HG02840 (cell line): ENCODE measurements around the gene GLDC.

ENCODE experiments used
- ATAC-seq: cut with Tn5 transposase; IDR thresholded peaks from one replicate; pipeline ENCODE4 v1.9.1; 2021; ENCODE audit warnings: mild to moderate bottlenecking, moderate library complexity, moderate number of reproducible peaks; ENCODE audit not compliant: unreplicated experiment, low FRiP score

Gene GLDC

DNA sequence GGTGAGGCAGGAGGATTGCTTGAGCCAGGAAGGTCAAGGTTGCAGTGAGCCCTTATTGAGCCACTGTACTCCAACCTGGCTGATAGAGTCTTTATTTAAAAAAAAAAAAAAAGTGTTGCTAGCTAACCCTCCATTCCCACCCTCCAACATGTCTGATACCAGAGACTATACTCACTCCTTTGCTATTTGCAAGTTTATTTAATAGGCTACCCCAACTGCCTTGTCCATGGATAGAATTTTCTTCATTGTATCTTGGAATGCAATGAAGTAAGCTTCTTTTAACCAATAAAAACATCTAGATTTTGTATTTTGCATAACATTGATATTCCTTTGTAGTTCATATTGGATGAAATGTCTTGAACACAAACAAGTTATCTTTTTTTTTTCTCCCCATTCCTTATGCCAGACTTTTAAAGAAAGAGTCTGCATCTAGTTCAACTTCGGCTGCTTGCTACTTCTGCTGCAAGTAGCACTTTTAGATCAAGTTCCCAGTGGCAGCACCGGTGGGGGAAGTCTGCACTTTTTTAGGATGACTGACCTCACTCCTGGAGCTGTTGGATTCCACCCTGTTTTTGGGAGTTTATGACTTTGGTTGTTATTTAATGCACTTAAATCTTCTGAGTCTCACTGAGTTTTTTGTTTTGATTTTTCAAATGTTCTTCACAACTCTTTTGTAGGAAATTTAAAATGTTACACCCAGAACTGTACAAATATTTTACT is 120.0 kb downstream of the GLDC start:
- no peak for ATAC-seq

DNA sequence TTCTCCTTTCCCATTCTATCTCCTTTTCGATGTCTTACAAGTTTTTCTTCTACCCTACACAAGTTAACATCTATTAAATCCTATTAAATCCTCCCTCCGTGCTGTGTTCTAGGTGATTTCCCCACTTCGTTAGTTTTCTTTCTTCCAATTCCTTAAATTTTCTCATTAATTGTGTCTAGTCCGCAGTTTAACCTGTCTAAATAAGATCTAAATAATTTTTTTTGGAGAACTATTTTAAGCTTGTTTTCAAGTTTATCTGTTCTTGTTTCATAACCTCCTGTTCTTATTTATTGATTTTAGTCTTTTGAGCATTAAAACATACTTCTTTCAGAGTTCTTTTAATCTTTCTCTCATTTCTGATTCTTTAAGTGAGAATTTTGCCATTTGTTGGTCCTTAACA is 123.3 kb downstream of the GLDC start:
- ATAC-seq: no peak

DNA sequence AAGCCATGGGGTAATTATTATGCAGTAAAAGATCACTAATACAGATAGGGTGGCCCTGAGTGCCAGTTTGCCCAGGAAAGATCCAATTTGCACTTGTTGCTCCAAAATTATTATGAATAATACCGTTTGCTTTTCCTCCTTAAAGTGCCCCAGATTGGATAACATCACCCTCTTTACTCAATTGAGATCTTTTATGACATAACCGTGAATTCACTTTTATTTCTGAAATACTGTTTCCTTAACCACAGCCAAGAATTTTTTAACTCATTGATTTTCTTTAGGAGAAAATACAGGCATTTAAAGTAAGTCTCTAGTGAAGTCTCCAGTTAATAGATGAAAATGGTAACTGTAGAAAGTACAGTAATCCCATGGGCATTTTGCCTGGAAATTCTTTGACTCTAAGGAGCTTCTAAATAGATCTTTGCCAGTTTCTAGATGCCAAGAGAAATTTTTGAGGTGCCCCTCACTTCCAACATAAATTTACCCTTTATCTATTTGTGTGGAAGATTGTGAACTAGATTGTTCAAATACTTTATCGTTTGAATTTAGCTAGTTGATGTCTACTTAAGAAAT is 133.4 kb downstream of the GLDC start:
- ATAC-seq: no peak

DNA sequence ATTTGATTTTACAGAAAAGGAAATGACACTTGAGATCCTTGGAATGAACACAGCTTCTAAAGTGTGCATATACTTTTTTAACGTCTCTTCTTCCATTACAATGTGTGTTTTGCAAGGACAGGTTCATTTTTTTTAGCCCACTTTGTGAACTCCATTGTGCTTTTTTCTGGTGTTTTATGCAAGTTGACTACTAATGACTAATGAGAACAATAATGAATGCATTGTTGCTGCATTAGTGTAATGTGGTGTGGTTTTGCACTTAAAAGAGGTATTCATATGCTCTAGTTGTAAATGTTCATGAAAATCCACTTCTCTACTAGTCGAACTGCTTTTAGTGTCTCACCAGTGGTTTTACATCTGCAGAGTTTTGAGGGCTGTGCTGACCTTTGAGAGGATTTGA is 139.0 kb downstream of the GLDC start:
- ATAC-seq: no peak

DNA sequence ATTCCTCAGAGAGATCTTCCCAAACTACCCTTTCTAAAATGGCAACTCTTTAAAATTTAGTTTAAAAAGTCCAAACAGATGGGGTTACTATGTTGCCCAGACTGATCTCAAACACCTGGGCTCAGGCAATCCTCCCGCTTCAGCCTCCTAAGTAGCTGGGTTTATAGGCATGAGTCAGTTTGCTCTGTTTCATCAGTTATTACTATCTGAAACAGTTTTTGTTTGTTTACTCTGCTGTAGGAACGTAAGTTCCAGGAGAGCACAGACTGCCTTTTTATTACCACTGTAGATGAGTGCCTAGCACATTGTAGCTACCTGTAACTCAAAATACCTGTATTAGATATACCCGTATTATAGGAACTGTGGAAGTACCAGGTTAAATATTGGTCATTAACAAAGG is 143.1 kb downstream of the GLDC start:
- ATAC-seq: no peak

DNA sequence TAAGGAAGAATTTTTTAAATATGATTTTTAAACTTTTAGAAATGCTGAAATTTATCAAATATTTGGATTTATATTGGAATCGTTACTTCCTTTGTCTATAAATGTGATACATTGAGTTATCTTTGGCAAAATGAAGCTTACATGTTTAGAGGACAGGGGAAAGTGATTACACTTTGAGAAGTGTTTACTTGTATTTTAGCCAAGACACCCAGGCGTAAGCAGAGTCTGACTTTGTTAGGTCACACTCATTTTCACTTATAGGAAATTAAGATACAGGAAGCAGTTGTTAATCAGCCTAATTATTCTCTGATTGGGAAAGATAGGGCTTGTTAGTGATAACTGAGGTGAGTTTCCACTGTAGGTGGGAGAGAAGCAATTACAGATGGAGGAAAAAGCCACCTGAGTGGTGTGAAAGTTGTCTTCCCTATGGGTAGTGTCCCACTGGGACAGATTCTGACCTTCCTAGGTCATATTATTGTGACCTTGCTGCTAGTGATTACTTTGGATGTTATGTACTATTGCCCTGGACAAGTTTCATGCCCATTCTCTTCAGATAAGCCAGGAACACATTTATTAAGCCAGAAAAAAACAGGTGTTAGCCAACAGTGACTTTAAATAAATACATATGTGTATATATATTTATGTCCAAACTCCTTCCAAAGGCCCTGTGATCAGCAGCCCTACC is 143.9 kb downstream of the GLDC start:
- no peak for ATAC-seq

DNA sequence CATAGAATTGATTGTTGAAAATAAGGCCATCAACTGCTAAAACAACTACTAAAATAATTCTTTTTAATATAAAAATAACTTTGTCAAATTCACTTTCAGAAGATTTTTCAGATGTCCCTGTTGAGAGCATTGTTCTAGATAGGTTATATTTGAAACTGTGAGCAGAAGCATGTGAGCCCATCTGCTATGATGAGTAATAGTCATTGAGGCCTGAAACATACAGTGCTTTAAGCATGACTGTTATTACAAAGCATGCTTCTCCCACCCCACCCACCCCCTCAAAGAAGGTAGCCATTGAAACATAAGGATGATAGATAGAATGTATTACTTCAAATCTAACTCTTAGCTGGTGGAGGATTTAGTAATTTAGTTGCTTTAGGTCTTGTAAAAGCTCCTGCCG is 146.5 kb downstream of the GLDC start:
- no peak for ATAC-seq

DNA sequence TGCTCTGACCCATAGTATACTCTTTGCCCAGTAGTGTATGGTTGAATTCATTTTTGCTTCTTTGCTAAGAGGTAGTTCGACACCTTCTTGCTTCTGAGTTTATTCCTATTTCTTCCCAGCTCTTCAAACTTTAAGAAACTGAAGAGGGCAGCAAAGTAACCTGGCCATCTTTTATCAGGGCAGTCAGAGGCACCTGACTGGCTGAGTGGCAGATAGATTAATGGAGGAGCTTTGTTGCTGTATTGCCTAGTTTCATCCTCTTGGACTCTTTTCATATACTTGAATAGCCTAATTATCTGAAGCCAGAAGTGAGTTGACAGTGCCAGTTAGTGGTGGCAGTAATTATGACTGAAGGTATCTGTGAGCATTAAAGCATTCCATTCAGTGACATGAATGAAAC is 150.1 kb downstream of the GLDC start:
- no peak for ATAC-seq

DNA sequence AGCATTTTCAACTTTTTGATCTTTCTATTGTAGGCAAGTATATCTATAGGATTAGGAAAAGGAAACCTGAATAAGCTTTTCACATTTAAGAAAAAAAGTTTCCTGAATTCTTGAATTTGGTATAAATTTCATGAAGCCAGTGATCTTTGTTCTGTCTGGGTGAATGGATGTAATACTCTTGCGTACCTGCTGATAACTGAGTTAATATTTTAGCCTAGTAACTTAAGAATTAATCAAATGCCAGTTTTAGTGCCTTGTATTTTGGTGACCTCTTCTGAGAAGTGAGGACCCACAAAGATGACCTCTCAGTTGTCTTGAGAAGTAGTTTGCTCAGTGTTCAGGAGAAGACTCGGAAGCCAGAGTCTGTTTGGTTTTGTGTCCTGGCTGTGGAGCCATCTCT is 154.7 kb downstream of the GLDC start:
- ATAC-seq: no peak

DNA sequence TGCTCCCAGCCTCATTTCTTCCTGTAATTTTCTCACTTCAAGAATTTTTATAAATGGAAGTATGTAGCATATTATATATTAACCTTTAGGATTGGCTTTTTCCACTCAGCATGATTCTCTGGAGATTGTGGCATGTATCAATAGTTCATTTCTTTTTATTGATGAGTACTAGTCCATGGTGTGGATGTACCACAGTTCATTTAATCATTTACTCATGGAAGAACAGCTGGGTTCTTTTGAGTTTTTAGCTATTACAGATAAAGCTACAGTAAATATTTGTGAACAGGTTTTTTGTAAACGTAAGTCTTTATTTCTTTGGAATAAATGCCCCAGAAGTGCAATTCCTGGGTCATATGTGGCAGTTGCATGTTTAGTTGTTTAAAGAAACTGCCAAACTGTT is 156.4 kb downstream of the GLDC start:
- no peak for ATAC-seq

DNA sequence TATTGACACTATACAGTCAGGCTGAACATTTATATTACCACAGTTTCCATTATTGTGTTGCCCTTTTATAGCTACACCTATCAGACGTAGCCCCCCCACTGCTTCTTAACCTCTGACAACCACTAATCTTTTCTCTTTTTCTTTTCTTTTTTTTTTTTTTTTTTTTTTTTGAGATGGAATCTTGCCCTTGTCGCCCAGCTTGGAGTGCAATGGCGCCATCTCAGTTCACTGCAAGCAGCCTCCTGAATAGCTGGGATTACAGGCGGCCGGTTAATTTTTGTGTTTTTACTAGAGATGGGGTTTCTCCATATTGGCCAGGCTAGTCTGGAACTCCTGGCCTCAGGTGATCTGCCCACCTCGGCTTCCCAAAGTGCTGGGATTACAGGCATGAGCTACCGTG is 157.1 kb downstream of the GLDC start:
- ATAC-seq: no peak

DNA sequence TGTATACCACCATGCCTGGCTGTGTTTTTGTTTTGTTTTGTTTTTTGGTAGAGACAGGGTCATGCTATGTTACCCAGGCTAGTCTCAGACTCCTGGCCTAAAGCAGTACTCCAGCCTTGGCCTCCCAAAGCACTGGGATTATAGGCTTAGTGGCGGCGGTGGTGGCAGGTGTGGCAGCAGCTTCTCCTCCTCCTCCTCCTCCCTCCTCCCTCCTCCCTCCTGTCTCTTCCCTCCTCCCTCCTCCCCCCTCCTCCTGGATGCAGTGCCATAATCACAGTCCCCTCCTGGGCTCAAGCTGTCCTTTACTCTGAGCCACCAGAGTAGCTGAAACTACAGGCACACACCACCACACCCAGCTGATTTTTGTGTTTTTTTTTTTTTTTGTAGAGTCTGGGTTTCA is 161.3 kb downstream of the GLDC start:
- ATAC-seq: no peak
